ENCODE results near the gene MAPK8IP3.

DNA sequence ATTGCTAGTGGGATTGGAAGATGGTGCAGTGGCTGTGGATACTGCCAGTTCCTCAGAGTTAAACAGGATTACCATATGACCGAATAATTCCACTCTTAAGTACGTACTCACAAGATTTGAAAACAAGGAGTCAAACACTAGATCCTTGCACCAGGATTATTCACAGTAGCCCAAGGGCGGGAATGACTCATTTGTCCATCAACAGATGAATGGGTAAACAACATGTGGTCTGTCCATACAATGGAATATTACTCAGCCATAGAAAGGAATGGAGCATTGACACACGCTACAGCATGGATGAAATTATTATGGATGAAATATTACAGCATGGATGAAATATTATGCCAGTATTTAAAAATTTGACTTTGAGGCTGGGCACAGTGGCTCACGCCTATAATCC, 9.1 kb upstream of the MAPK8IP3 start:
- TF ChIP-seq POLR2A (IDR thresholded peaks at IDR 0.05) (no peak), POLR2AphosphoS5 (IDR thresholded peaks at IDR 0.05) (no peak)
- TF ChIP-seq, protein P1, sequence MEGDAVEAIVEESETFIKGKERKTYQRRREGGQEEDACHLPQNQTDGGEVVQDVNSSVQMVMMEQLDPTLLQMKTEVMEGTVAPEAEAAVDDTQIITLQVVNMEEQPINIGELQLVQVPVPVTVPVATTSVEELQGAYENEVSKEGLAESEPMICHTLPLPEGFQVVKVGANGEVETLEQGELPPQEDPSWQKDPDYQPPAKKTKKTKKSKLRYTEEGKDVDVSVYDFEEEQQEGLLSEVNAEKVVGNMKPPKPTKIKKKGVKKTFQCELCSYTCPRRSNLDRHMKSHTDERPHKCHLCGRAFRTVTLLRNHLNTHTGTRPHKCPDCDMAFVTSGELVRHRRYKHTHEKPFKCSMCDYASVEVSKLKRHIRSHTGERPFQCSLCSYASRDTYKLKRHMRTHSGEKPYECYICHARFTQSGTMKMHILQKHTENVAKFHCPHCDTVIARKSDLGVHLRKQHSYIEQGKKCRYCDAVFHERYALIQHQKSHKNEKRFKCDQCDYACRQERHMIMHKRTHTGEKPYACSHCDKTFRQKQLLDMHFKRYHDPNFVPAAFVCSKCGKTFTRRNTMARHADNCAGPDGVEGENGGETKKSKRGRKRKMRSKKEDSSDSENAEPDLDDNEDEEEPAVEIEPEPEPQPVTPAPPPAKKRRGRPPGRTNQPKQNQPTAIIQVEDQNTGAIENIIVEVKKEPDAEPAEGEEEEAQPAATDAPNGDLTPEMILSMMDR (IDR thresholded peaks at IDR 0.05) = no peak
